HG03378 (cell line): Measurements from ENCODE around the gene LNPK.
"Not testable (repeated sequence)": the region's sequence is repeated elsewhere in the genome, so short reads cannot be mapped to it uniquely, and the experiment has no call there.

Experiments used
- ATAC-seq: cut with Tn5 transposase; IDR thresholded peaks from one replicate; pipeline ENCODE4 v1.9.1; 2021; ENCODE audit warnings: mild to moderate bottlenecking, moderate library complexity; ENCODE audit not compliant: unreplicated experiment

Gene LNPK

GRCh38 chr2:175973373-175973772 is 28.7 kb downstream of the LNPK start:
- ATAC-seq = no peak

DNA sequence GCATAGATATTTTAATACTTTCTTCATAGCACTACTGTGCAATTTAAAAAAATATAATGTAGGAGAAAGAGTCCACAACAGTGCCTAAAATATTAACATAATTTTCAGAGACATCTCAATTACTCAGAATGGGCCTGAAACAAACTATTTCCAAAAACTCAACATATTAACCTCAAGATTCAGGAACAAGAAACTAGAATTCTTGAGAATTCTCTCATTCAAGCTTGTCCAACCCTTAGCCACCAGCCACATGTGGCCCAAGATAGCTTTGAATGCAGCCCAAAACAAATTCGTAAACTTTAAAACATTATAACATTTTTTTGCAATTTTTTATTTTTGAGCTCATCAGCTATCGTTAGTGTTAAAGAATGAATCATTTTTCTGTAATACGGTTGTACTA is 35.2 kb downstream of the LNPK start:
- ATAC-seq = no peak

GRCh38 chr2:175965773-175966172 is 36.3 kb downstream of the LNPK start:
- ATAC-seq = no peak

DNA sequence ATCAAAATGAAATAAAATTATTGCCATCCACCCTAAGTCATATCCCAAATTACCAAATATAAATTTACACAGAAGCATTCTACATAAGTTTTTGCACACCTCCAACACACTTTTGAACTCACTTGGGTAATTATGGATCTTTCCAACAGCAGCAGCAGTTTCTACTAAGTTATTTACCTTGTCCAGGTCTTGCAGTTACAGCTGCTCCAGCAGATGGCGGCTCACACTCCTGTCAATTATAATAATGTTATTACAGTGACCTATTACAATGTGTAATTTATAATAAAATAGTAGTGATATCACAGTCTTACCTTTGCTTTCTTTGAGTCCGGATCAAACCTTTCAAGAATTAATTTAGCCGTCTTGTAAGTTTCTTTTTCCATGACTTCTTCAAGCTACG is 37.9 kb downstream of the LNPK start:
- ATAC-seq = no peak

GRCh38 chr2:175963171-175963570 is 38.9 kb downstream of the LNPK start:
- ATAC-seq = not testable (repeated sequence)

DNA sequence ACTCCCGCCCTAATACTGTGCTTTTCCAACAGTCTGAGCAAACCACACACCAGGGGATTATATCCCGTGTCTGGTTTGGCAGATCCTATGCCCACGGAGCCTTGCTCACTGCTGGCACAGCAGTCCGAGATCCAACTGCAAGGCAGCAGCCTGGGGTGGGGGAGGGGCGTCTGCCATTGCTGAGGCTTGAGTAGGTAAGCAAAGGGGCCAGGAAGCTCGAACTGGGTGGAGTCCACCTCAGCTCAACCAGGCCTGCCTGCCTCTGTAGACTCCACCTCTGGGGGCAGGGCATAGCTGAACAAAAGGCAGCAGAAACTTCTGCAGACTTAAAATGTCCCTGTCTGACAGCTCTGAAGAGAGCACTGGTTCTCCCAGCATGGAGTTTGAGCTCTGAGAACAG is 44.2 kb downstream of the LNPK start:
- no peak for ATAC-seq

DNA sequence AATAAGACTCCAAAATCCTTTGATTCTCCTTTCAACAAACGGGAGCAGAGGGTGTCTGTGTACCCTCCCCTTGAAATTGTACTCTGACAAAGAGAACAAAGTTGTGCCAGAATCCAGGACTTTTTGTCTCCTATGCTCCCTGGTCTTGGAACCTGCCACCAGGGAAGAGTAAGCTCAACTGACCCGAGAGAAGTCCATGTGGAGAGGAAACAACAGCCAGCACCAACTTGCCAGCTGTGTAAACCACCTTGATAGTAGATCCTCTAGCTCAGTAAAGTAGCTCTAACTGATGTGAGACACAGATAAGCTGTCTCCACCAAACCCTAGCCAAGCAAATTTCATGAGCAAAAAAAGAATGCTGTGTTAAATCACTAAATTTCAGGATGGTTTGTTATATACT is 46.9 kb downstream of the LNPK start:
- no peak for ATAC-seq

DNA sequence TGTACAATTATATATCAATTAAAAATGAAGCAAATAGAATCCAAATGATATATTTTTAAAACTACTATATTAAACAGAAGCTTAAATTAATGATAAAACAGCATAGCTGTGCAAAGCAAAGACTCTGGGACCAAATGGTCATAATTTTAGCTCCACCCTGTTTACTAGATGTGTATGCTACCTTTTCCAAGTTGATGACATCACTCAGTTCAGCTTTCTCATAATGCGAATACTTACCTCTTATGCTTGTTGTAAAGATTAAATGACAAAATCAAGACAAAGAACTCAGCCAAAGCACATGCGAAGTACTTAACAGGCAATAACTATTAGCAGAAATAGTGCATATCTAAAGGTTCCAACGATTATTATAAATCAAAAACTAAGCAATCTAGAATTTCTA is 51.6 kb downstream of the LNPK start:
- ATAC-seq = no peak

DNA sequence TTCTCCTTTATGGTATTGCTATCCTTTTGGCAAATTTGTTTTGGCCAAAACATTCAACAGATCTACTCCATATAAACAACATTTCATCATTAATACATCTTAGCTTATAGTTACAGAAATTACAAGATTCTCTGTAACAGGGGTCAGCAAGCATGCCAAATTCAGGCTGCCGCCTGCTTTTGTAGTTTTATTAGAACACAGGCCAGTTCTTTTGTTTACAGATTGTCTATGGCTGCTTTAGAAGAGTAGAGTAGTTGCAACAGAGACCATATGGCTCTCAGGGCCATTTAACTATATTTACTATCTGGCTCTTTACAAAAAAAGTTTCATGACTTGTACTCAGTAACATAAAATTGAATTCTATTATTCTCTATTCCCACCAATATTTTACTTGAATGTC is 53.9 kb downstream of the LNPK start:
- no peak for ATAC-seq

- no peak for ATAC-seq
These were observed 55.0 kb downstream of the LNPK start for GRCh38 chr2:175947073-175947472.

GRCh38 chr2:175941699-175942098 is 60.4 kb downstream of the LNPK start:
- no peak for ATAC-seq

- no peak for ATAC-seq
These were observed 64.9 kb downstream of the LNPK start for GRCh38 chr2:175937216-175937615.

DNA sequence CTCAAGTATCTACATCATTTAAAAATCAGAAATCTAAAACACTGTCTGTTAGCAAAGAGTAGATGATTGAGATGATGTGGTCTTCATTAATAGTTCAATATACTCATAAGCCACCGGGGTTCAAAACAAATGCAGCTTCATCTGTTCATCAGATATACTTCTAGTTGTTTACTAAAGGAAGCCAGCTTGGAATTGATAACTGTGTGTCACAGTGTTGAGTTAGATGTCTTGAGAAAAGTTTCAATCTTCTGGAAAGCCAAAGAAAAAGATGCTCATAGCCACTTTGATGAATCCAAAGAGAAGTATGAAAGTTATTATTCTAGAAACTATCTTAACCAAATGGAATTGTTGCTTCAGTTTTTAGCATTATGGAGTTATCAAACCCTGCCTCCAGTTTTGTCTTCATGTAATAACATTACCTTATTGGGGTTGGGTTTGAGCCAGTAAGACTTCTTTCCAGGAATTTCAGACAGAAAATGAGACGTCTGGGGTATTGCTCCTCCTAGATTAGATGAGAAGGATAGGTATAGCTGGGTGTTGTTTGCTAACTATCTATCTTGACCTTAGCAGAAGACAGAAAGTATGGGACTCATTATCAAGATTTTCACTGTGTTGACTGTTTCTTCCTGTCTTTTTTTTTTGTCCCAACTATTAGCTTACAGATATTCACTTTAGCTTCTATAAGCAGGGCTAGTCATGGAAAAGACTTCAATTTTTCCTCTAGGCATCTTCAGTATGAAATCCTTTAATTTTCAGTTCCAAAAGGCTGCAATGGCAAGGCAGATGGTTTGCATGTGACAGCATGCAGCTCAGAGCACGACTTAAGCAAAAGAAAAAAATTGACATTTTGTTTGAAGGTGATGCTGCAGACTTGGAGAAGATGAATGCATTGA is 66.5 kb downstream of the LNPK start:
- ATAC-seq = no peak

- ATAC-seq = no peak
These were observed 69.4 kb downstream of the LNPK start for GRCh38 chr2:175932675-175933074.

GRCh38 chr2:175931805-175932204 is 70.3 kb downstream of the LNPK start:
- ATAC-seq = no peak

DNA sequence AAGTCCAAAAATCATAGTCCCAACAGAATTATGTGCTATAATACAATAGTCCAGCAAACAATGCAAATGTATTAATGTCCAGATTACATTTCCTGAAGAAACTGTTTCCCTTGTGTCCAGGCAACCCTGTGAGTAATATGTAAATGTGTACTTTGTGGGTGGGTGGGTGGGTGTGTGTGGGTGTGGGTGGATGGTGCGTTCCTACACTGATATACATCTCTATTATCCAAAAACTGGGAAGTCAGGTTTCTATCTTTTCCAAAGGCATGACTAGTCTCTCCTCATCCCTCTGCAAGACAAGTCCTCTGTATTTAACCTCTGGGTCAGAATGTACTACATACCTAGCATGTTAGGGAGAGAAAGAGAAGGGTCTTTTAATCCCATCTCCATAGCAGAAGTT is 71.6 kb downstream of the LNPK start:
- ATAC-seq = no peak

GRCh38 chr2:175929850-175930249 is 72.2 kb downstream of the LNPK start:
- ATAC-seq = no peak

DNA sequence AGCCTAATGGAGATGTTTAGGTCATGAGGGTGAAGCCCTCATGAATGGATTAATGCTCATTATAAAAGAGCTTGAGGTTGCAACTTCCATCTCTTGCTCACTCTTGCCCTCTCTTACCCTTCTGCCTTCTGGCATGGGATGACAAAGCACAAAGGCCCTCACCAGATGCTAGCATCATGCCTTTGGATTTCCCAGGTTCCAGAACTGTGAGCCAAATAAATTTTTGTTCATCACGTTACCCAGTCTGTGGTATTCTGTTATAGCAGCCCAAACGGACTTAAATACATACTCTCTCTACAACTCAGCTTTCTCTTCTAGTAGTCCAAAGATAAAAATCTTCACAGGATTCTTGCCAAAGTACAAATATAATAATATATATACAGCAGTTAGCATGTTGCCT is 75.8 kb downstream of the LNPK start:
- no peak for ATAC-seq

- no peak for ATAC-seq
These were observed 79.9 kb downstream of the LNPK start for GRCh38 chr2:175922160-175922559.

GRCh38 chr2:175918935-175919334 is 83.1 kb downstream of the LNPK start:
- no peak for ATAC-seq

- ATAC-seq = no peak
These were observed 87.2 kb downstream of the LNPK start for GRCh38 chr2:175914846-175915245.

- not testable (repeated sequence) for ATAC-seq
These were observed 88.0 kb downstream of the LNPK start for GRCh38 chr2:175913849-175914743.
